ENCODE data around the gene MATN1. TPM values are rescaled to one million over a fixed set of nuclear protein-coding genes. Genes with fewer than 3 reads are reported as not detected.

The MATN1 gene
- polyA plus RNA-seq, 1 donor from 2014 or later = 0.22 TPM

DNA sequence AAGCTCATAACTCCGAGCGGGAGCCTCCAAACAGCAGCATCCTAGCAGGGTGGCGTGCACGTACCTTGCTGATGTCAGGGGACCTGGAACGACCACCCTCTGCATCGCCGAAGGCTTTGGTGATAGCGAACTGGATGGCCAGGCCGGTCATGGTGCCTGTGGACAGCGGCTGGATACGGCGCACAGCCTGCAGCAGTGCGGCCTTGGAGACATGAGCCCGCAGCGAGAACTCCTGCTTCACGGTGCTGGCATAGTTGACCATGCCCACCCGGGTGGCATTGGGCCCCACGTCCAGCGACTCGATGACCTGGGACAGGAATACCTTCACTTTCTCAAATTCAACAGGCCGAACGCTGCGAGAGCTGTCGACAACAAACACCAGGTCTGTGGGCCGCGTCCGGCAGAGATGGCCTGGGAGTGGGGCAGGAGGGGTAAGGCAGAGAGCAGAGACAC, 2.0 kb downstream of the MATN1 start:
- H3F3A ChIP-seq (ENCODE audit: insufficient read depth, low read length, poor library complexity, severe bottlenecking) = no peaks in the 10 kb centered on the region
- H3K9me3 ChIP-seq (ENCODE audit: low read length) = no peaks in the 10 kb centered on the region
- no peak overlapping the region for H3K9ac ChIP-seq (ENCODE audit: low read length)
- H2AFZ ChIP-seq (ENCODE audit: low read depth, low read length) = no peak overlapping the region
- no peaks in the 10 kb centered on the region for H3K79me2 ChIP-seq (replicated peaks; ENCODE audit: insufficient read depth, low read length)
- no peak overlapping the region for H3K4me2 ChIP-seq (ENCODE audit: low read length)
- TF ChIP-seq, protein P1, sequence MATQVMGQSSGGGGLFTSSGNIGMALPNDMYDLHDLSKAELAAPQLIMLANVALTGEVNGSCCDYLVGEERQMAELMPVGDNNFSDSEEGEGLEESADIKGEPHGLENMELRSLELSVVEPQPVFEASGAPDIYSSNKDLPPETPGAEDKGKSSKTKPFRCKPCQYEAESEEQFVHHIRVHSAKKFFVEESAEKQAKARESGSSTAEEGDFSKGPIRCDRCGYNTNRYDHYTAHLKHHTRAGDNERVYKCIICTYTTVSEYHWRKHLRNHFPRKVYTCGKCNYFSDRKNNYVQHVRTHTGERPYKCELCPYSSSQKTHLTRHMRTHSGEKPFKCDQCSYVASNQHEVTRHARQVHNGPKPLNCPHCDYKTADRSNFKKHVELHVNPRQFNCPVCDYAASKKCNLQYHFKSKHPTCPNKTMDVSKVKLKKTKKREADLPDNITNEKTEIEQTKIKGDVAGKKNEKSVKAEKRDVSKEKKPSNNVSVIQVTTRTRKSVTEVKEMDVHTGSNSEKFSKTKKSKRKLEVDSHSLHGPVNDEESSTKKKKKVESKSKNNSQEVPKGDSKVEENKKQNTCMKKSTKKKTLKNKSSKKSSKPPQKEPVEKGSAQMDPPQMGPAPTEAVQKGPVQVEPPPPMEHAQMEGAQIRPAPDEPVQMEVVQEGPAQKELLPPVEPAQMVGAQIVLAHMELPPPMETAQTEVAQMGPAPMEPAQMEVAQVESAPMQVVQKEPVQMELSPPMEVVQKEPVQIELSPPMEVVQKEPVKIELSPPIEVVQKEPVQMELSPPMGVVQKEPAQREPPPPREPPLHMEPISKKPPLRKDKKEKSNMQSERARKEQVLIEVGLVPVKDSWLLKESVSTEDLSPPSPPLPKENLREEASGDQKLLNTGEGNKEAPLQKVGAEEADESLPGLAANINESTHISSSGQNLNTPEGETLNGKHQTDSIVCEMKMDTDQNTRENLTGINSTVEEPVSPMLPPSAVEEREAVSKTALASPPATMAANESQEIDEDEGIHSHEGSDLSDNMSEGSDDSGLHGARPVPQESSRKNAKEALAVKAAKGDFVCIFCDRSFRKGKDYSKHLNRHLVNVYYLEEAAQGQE (IDR thresholded peaks at IDR 0.05; ENCODE audit: borderline replicate concordance) = no peak
- TF ChIP-seq MXI1 (conservative IDR thresholded peaks at IDR 0.05; ENCODE audit: poor library complexity, severe bottlenecking) (no peak), EZH2 (IDR thresholded peaks at IDR 0.05; ENCODE audit: borderline replicate concordance, insufficient read depth, low read length, poor library complexity, severe bottlenecking) (no peak), EP300 (conservative IDR thresholded peaks at IDR 0.05; ENCODE audit: poor library complexity, severe bottlenecking) (no peak), SMC3 (conservative IDR thresholded peaks at IDR 0.05; ENCODE audit: poor library complexity) (no peak), TAF1 (IDR thresholded peaks at IDR 0.05; ENCODE audit: low read depth) (no peak), POLR2AphosphoS5 (IDR thresholded peaks at IDR 0.05) (no peak), RAD21 (conservative IDR thresholded peaks at IDR 0.05) (no peak)
- TF ChIP-seq, protein P2, sequence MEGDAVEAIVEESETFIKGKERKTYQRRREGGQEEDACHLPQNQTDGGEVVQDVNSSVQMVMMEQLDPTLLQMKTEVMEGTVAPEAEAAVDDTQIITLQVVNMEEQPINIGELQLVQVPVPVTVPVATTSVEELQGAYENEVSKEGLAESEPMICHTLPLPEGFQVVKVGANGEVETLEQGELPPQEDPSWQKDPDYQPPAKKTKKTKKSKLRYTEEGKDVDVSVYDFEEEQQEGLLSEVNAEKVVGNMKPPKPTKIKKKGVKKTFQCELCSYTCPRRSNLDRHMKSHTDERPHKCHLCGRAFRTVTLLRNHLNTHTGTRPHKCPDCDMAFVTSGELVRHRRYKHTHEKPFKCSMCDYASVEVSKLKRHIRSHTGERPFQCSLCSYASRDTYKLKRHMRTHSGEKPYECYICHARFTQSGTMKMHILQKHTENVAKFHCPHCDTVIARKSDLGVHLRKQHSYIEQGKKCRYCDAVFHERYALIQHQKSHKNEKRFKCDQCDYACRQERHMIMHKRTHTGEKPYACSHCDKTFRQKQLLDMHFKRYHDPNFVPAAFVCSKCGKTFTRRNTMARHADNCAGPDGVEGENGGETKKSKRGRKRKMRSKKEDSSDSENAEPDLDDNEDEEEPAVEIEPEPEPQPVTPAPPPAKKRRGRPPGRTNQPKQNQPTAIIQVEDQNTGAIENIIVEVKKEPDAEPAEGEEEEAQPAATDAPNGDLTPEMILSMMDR (IDR thresholded peaks at IDR 0.05; ENCODE audit: poor library complexity, severe bottlenecking) = no peak
- H3K36me3 ChIP-seq (ENCODE audit: insufficient read depth, low read length) = no peaks in the 10 kb centered on the region
- no peaks in the 10 kb centered on the region for H4K20me1 ChIP-seq (ENCODE audit: insufficient read depth)
- H3K27me3 ChIP-seq (ENCODE audit: insufficient read depth, low read depth, low read length) = no peaks in the 10 kb centered on the region
- no peaks in the 10 kb centered on the region for H3K9me2 ChIP-seq (ENCODE audit: insufficient read depth, low read length)
- H3K4me3 ChIP-seq (ENCODE audit: low read length) = no peak overlapping the region
- H3K27ac ChIP-seq (ENCODE audit: low read length) = no peak overlapping the region

DNA sequence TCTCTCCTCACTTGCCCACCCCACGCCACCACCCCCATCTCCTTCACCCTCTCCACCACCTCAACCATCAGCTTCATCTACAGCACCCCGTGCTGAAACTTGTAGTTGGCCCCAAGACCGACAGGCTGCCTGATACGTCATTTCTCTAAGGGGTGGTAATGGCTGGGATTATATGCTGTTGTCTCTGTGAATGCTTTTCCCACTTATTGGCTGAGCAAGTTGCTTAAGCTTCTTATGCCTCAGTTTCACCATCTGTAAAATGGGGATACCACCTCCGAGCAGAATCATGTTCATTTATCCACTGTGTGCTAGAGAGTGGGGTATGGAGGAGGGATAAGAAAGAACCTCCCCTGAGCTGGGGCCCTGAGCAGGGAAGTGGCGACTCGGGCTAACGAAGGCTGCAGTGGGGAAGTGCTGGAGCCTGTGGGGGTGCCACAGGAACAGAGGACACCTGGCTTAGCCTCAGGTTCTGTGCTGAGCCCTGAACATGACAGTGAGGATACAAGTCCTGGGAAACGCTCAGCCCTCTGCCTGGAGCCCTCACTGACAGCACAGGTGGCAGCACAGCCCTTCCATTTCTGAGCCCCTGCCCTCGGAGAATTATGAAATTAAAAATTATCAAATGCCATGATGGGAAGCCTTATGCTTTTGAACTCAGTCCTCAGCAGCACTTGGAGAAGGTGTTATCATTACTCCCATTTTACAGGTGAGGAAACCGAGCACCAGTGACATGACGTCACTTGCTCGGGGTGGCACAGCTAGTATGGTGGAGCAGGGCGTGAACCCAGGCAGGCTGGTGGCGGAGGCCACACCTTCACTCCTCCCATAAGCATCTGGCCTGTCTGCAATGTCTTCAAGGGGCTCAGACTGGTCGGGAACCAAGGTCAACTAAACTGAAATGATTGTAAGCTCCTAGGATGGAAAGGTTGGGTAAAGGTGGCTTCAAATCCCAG, 2.8 kb downstream of the MATN1 start:
- no peak overlapping the region for H3K4me2 ChIP-seq (ENCODE audit: low read length)
- no peak overlapping the region for H3K27ac ChIP-seq (ENCODE audit: low read length)
- no peak overlapping the region for H3K9ac ChIP-seq (ENCODE audit: low read length)
- H2AFZ ChIP-seq (ENCODE audit: low read depth, low read length) = no peak overlapping the region
- H3K4me3 ChIP-seq (ENCODE audit: low read length) = no peak overlapping the region
- no peaks in the 10 kb centered on the region for H3F3A ChIP-seq (ENCODE audit: insufficient read depth, low read length, poor library complexity, severe bottlenecking)
- no peaks in the 10 kb centered on the region for H3K9me3 ChIP-seq (ENCODE audit: low read length)
- TF ChIP-seq TAF1 (IDR thresholded peaks at IDR 0.05; ENCODE audit: low read depth) (no peak), EP300 (conservative IDR thresholded peaks at IDR 0.05; ENCODE audit: poor library complexity, severe bottlenecking) (no peak), POLR2AphosphoS5 (IDR thresholded peaks at IDR 0.05) (no peak), RAD21 (conservative IDR thresholded peaks at IDR 0.05) (no peak), MXI1 (conservative IDR thresholded peaks at IDR 0.05; ENCODE audit: poor library complexity, severe bottlenecking) (no peak), SMC3 (conservative IDR thresholded peaks at IDR 0.05; ENCODE audit: poor library complexity) (no peak)
- TF ChIP-seq, protein P2 (IDR thresholded peaks at IDR 0.05; ENCODE audit: poor library complexity, severe bottlenecking) = no peak
- TF ChIP-seq, protein P1 (IDR thresholded peaks at IDR 0.05; ENCODE audit: borderline replicate concordance) = no peak
- no peaks in the 10 kb centered on the region for H3K36me3 ChIP-seq (ENCODE audit: insufficient read depth, low read length)
- H3K9me2 ChIP-seq (ENCODE audit: insufficient read depth, low read length) = no peaks in the 10 kb centered on the region
- H3K27me3 ChIP-seq (ENCODE audit: insufficient read depth, low read depth, low read length) = no peaks in the 10 kb centered on the region
- no peaks in the 10 kb centered on the region for H3K79me2 ChIP-seq (replicated peaks; ENCODE audit: insufficient read depth, low read length)
- no peaks in the 10 kb centered on the region for H4K20me1 ChIP-seq (ENCODE audit: insufficient read depth)

All from neural cell (in vitro differentiated cells).